ENCODE data around the gene OR7A17. TPM values are rescaled to one million over a fixed set of nuclear protein-coding genes. Genes with fewer than 3 reads are reported as not detected.

OR7A17 gene
- total RNA-seq, 1 experiment from 2014 or later, result not detected

Other genes with a start within 250 kb of the OR7A17 start
- not detected in 3 replicates for gene ADGRE3, start 211.3 kb downstream of the OR7A17 start, total RNA-seq (2021)
- gene ZNF333, start 196.1 kb downstream of the OR7A17 start, total RNA-seq (2021), result 13.5 to 16.2 TPM (median 14.8 TPM) in 3 replicates
- gene ADGRE2, start 107.6 kb downstream of the OR7A17 start, total RNA-seq (2021), result 3.0 to 4.0 TPM (median 3.2 TPM) in 3 replicates
- not detected in 3 replicates for gene OR7A5, start 50.9 kb downstream of the OR7A17 start, total RNA-seq (2021)
- gene OR7C1, start 50.9 kb downstream of the OR7A17 start, total RNA-seq (2021), result not detected in 3 replicates
- not detected in 3 replicates for gene OR7A10, start 37.2 kb downstream of the OR7A17 start, total RNA-seq (2021)
- gene OR7C2, start 55.4 kb upstream of the OR7A17 start, total RNA-seq (2021), result not detected in 3 replicates
- gene SLC1A6, start 93.7 kb upstream of the OR7A17 start, total RNA-seq (2021), result 12.0 to 16.1 TPM (median 14.1 TPM) in 3 replicates
- gene CASP14, start 163.3 kb upstream of the OR7A17 start, total RNA-seq (2021), result not detected in 3 replicates
- gene OR1I1, start 196.1 kb upstream of the OR7A17 start, total RNA-seq (2021), result not detected in 3 replicates
- gene SYDE1, start 221.3 kb upstream of the OR7A17 start, total RNA-seq (2021), result 15.0 to 21.9 TPM (median 19.6 TPM) in 3 replicates